ENCODE data around the gene AK1.

DNA sequence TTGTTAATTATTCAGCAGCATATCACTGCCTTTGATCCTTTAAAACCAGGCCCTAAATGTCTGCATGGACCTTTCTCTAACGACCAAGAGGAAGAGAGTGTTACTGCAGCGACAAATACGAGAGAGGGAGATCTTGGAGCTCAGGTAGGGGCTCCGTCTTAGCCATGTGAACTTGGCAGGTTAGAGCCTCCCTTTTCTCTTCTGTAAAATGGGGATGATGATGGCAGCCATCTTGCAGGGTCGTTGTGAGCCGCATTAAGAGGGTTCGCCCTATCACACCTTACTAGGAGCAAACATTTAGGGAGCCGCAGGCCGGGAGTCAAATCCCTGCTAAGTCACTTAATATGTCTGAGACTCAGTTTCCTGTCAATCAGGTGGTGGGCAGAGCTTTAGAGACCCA, 24.6 kb downstream of the AK1 start:
- TF ChIP-seq CTCF (IDR thresholded peaks at IDR 0.05) (no peak), TCF7L2 (IDR thresholded peaks at IDR 0.05; ENCODE audit: low read depth, low read length) (no peak), POLR2AphosphoS5 (IDR thresholded peaks at IDR 0.05; ENCODE audit: low read depth, low read length) (no peak)

Data from Panc1 (cell line).